ENCODE measurements around the gene TENM3.

The TENM3 gene

DNA sequence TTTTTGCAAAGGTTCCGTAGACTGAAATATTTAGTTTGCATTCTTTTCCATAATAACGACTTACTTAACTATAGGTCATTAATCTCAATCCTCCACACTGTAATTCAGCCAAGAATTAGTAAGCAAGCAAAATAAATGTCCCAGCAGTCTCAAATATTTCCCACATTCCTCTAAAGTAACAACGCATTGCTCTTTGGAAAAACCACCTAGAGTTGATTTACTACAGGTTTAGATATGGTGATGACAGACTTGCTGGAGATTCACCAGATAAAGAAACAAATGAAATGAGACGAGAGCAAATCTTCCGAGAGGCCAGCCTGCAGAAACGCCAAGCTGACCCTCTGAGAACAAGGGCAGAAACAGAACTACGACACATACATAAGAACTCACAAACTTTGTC, 28.9 kb downstream of the TENM3 start:
- Histone ChIP-seq H3K4me3 (ENCODE audit: low read depth, low read length) (no peak overlapping the region), H3K9ac (ENCODE audit: low read depth, low read length) (no peak overlapping the region), H3K4me1 (ENCODE audit: control insufficient read depth, insufficient read depth, low read length) (peaks cover 32% of the 10 kb centered on the region), H3K36me3 (ENCODE audit: control insufficient read depth, insufficient read depth, low read length) (no peaks in the 10 kb centered on the region), H3K9me3 (ENCODE audit: control insufficient read depth, insufficient read depth, low read length) (peaks cover 3% of the 10 kb centered on the region), H3K27ac (ENCODE audit: low read depth, low read length) (no peak overlapping the region), H3K27me3 (ENCODE audit: control insufficient read depth, insufficient read depth, low read length) (no peaks in the 10 kb centered on the region)

DNA sequence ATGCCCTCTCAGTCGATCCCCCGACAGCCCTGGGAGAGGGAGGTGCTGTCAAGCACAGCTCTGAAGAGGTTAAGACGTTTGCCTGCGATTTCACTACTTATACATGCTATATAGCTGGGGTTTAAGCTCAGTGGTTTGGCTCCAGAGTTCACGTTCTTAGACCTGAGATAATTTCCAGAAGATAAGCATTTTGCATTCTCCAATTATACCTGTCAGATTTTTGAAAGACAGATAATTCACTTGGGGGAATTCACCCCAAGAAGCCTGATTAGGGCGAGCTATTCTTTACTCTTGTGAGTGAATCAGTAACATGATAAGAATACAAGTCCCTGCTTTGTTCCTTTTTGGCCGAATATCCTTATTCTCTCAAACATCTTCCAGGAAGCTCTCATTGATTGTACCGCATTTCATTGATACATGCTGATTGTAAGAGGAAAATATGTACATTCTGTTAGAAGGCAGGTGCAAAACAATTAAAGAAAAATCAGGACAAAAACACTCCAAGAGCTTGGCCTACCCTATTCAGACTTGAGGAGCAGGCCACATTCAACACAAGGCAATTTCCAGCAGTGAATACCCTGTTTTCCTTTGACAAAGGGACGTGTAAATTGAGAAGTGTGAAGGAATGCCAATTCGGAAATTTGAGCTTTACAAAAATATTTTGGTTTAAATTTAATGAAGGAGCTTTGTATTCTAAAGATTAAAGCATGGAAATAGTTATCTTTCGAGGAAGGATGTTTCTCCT, 30.2 kb downstream of the TENM3 start:
- no peak overlapping the region for H3K9ac ChIP-seq (ENCODE audit: low read depth, low read length)

DNA sequence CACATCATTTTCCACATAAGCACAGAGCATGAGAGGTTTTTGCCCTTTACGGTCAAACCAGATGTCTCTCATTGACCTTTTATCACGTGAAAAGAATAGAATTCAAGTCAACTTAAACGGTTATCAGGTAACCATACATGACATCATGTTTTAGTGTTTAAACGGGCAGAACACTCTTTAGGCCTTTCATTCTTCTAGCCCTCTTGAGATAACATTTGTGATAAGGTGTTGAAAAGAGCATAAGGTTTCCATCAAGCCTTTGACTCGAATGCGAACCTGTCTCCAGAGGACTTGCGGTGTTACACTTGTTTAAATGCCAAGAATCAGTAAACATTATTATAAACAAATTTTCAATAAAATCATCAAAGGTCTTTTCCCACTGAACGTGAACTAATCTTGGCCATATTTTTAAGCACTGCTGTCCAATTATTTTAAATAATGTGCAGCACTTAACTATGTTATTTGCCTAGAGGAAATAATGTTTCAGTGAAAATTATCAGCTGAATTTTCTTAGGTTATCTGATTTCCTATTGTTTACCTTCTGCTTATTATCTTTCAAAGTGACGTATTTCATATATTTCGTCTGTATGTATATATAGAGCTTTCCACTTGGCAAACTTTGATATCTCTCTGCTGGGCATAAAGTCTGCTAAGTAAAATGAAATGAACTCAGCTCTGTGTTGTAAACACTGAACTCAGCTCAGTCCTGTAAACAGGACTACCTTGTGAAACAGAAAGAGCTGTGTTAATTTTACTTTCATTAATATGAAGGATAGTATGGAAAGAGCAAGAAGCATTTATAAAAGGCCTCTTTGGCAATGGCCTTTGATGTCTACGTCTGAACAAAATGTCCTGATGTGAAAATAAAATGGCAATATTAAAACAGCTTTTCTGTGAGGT, 33.3 kb downstream of the TENM3 start:
- Histone ChIP-seq H3K4me3 (ENCODE audit: low read depth, low read length) (no peak overlapping the region), H3K27ac (ENCODE audit: low read depth, low read length) (peak overlapping the region; percentile 66), H3K27me3 (ENCODE audit: control insufficient read depth, insufficient read depth, low read length) (no peaks in the 10 kb centered on the region), H3K9ac (ENCODE audit: low read depth, low read length) (no peak overlapping the region), H3K9me3 (ENCODE audit: control insufficient read depth, insufficient read depth, low read length) (no peaks in the 10 kb centered on the region), H3K4me1 (ENCODE audit: control insufficient read depth, insufficient read depth, low read length) (peaks cover 22% of the 10 kb centered on the region), H3K36me3 (ENCODE audit: control insufficient read depth, insufficient read depth, low read length) (no peaks in the 10 kb centered on the region)

More for the DNA sequence above, 30.2 kb downstream of the TENM3 start:
- H3K27me3 ChIP-seq (ENCODE audit: control insufficient read depth, insufficient read depth, low read length), result no peaks in the 10 kb centered on the region
- H3K36me3 ChIP-seq (ENCODE audit: control insufficient read depth, insufficient read depth, low read length), result no peaks in the 10 kb centered on the region
- peaks cover 32% of the 10 kb centered on the region for H3K4me1 ChIP-seq (ENCODE audit: control insufficient read depth, insufficient read depth, low read length)
- no peaks in the 10 kb centered on the region for H3K9me3 ChIP-seq (ENCODE audit: control insufficient read depth, insufficient read depth, low read length)
- H3K4me3 ChIP-seq (ENCODE audit: low read depth, low read length), result no peak overlapping the region
- peak overlapping the region; percentile 63 for H3K27ac ChIP-seq (ENCODE audit: low read depth, low read length)

DNA sequence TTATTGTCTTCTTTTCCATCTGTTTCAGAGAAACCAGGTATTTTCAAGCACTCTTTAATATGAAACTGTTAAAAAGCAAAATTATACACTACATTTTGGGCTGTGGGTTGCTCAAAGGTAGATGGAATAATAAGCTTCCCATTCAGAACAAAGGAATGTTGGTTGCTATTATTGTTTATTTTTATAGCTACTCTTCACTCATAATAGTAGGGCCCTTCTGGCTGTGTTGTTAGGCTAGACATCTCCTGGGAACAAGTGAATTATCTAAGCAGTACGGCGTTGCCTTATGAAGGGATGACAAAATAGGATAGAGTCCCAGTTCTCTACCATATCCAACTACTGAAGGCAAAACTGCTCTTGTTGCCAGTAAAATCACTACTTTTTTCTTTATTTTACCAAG, 34.2 kb downstream of the TENM3 start:
- Histone ChIP-seq H3K36me3 (ENCODE audit: control insufficient read depth, insufficient read depth, low read length) (no peaks in the 10 kb centered on the region), H3K9me3 (ENCODE audit: control insufficient read depth, insufficient read depth, low read length) (no peaks in the 10 kb centered on the region), H3K4me1 (ENCODE audit: control insufficient read depth, insufficient read depth, low read length) (peaks cover 21% of the 10 kb centered on the region)

DNA sequence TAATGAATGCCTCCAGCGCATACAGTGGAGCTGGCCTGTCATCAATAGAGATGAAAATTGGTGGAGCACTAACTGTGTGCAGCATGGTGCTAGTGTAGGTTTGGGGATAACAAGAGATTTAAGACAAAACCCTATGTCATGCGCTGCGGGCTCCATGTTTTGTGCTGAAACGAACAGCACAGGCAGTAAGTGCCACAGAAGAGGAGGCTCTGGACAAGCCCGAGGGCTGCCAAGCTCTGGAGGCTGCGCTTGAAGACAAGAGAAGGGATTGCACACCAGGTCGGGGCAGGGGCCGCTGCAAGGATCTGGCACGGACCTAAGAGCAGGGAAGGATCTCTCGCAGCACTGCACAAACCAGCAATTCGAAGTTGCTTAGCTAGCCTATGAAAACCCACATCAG, 35.5 kb downstream of the TENM3 start:
- Histone ChIP-seq H3K4me3 (ENCODE audit: low read depth, low read length) (no peak overlapping the region), H3K27ac (ENCODE audit: low read depth, low read length) (no peak overlapping the region), H3K9ac (ENCODE audit: low read depth, low read length) (no peak overlapping the region), H3K36me3 (ENCODE audit: control insufficient read depth, insufficient read depth, low read length) (no peaks in the 10 kb centered on the region), H3K4me1 (ENCODE audit: control insufficient read depth, insufficient read depth, low read length) (peaks cover 7% of the 10 kb centered on the region), H3K9me3 (ENCODE audit: control insufficient read depth, insufficient read depth, low read length) (no peaks in the 10 kb centered on the region), H3K27me3 (ENCODE audit: control insufficient read depth, insufficient read depth, low read length) (no peaks in the 10 kb centered on the region)

More for the DNA sequence above, 34.2 kb downstream of the TENM3 start:
- no peaks in the 10 kb centered on the region for H3K27me3 ChIP-seq (ENCODE audit: control insufficient read depth, insufficient read depth, low read length)
- no peak overlapping the region for H3K27ac ChIP-seq (ENCODE audit: low read depth, low read length)
- H3K9ac ChIP-seq (ENCODE audit: low read depth, low read length), result no peak overlapping the region
- H3K4me3 ChIP-seq (ENCODE audit: low read depth, low read length), result no peak overlapping the region

DNA sequence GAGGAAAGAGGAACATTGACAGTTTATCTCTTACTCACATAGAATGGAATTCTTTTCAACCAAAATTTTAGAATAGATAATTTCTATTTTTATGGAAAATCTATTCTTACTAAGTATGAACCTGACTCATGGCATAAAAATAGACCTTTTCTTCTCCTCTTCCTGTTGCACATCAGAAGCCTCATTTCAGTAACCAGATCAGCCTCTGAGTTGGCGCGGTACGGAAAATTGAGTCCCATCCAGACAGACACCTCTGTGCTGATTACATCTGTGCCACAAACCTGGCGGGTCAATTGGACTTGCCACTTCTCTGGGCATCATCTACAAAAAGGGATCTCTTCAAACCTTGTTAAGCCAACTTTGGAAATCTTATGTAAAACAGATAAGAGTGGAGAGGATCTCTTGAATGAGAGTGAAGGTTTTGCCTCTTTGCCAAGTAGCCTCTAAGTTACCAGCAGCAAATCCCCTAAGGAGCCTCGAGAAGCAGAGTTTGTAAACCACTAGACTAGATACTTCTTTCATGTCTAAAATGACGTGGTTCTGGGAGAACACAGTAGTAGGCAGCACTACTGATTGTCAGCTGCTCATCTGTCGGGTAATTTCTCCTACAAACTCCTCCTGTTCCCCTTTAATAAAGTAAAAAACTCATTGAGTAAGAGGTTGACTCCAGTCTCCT, 37.4 kb downstream of the TENM3 start:
- Histone ChIP-seq H3K9ac (ENCODE audit: low read depth, low read length) (no peak overlapping the region), H3K9me3 (ENCODE audit: control insufficient read depth, insufficient read depth, low read length) (no peaks in the 10 kb centered on the region), H3K27me3 (ENCODE audit: control insufficient read depth, insufficient read depth, low read length) (no peaks in the 10 kb centered on the region), H3K27ac (ENCODE audit: low read depth, low read length) (no peak overlapping the region), H3K4me1 (ENCODE audit: control insufficient read depth, insufficient read depth, low read length) (no peaks in the 10 kb centered on the region), H3K4me3 (ENCODE audit: low read depth, low read length) (no peak overlapping the region), H3K36me3 (ENCODE audit: control insufficient read depth, insufficient read depth, low read length) (no peaks in the 10 kb centered on the region)

DNA sequence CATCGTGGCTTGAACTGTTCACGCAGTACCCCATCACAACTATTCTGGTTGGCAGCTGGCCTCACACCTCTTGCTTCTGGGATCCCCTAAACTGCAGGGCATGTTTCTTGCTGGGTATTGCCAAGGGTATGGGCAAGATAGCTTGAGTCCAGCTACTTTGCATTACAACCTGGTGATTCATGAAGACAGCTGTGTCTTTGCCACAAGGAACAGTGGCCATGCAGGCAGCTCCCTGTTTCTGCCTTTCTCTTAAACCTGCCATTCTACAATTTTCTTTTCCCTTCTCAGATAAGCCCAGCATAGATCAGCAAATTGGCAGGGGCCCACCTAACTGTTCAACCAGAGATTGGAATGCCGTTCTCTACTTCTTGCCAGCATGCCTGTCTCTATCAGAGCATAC, 42.8 kb downstream of the TENM3 start:
- no peak overlapping the region for H3K4me3 ChIP-seq (ENCODE audit: low read depth, low read length)
- no peaks in the 10 kb centered on the region for H3K36me3 ChIP-seq (ENCODE audit: control insufficient read depth, insufficient read depth, low read length)
- no peak overlapping the region for H3K27ac ChIP-seq (ENCODE audit: low read depth, low read length)
- no peaks in the 10 kb centered on the region for H3K9me3 ChIP-seq (ENCODE audit: control insufficient read depth, insufficient read depth, low read length)
- no peaks in the 10 kb centered on the region for H3K27me3 ChIP-seq (ENCODE audit: control insufficient read depth, insufficient read depth, low read length)
- no peak overlapping the region for H3K9ac ChIP-seq (ENCODE audit: low read depth, low read length)
- no peaks in the 10 kb centered on the region for H3K4me1 ChIP-seq (ENCODE audit: control insufficient read depth, insufficient read depth, low read length)

DNA sequence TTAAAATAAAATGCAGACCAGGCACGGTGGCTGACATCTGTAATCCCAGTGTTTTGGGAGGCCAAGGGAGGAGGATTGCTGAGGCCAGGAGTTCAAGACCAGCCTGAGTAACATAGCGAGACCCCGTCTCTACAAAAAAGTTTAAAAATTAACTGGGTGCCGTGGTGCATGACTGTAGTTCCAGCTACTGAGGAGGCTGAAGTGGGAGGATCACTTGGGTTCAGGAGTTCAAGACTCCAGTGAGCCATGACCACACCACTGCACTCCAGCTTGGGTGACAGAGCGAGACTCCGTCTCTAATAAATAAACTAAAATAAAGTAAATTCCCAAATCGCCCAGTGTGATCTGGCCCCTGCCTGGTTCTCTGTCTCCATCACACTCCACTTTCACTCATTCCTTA, 43.7 kb downstream of the TENM3 start:
- H3K36me3 ChIP-seq (ENCODE audit: control insufficient read depth, insufficient read depth, low read length), result no peaks in the 10 kb centered on the region
- no peak overlapping the region for H3K27ac ChIP-seq (ENCODE audit: low read depth, low read length)
- H3K9me3 ChIP-seq (ENCODE audit: control insufficient read depth, insufficient read depth, low read length), result no peaks in the 10 kb centered on the region
- no peak overlapping the region for H3K4me3 ChIP-seq (ENCODE audit: low read depth, low read length)
- H3K9ac ChIP-seq (ENCODE audit: low read depth, low read length), result no peak overlapping the region
- no peaks in the 10 kb centered on the region for H3K4me1 ChIP-seq (ENCODE audit: control insufficient read depth, insufficient read depth, low read length)
- no peaks in the 10 kb centered on the region for H3K27me3 ChIP-seq (ENCODE audit: control insufficient read depth, insufficient read depth, low read length)

DNA sequence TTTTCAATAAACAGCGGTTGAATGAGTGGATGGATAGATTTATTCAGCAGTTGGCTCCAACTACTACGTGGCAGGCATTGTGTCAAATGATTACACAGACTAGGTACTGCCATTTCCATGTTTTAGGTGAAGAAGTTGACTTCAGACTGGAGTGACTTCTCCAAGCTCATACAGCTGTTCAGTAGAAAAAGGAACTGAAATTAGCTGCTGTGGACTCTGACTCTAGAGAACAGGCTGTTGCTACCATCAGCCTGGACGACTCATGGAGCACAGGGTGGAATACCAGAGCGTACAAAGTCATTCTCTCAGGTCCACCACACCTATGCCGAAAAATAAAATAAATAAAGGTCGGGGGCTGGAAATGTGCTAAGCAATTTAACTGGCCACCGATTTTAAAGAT, 45.3 kb downstream of the TENM3 start:
- Histone ChIP-seq H3K36me3 (ENCODE audit: control insufficient read depth, insufficient read depth, low read length) (no peaks in the 10 kb centered on the region), H3K9ac (ENCODE audit: low read depth, low read length) (no peak overlapping the region), H3K27me3 (ENCODE audit: control insufficient read depth, insufficient read depth, low read length) (no peaks in the 10 kb centered on the region), H3K4me3 (ENCODE audit: low read depth, low read length) (no peak overlapping the region), H3K4me1 (ENCODE audit: control insufficient read depth, insufficient read depth, low read length) (peaks cover 5% of the 10 kb centered on the region), H3K27ac (ENCODE audit: low read depth, low read length) (no peak overlapping the region), H3K9me3 (ENCODE audit: control insufficient read depth, insufficient read depth, low read length) (no peaks in the 10 kb centered on the region)

DNA sequence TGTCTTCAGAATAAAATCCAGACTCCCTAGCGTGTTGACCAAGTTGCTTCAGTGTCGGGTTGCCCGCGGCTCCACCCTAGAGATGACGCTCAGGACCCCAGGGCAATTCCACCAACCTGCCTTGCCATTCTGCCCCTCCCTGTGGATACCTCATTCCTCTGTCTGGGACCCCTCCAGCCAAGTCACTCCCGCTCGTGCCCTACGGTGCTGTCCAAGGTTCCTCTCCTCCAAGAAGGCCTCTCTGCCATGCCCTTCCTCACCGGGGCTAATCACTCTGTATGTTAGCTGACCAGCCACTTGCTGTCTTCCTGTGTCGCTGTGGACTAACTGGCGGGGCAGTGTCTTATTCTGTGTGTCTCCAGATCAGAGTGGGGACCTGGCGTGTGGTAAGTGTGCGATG, 46.6 kb downstream of the TENM3 start:
- Histone ChIP-seq H3K36me3 (ENCODE audit: control insufficient read depth, insufficient read depth, low read length) (no peaks in the 10 kb centered on the region), H3K27ac (ENCODE audit: low read depth, low read length) (no peak overlapping the region), H3K9ac (ENCODE audit: low read depth, low read length) (no peak overlapping the region), H3K4me3 (ENCODE audit: low read depth, low read length) (no peak overlapping the region), H3K27me3 (ENCODE audit: control insufficient read depth, insufficient read depth, low read length) (no peaks in the 10 kb centered on the region), H3K9me3 (ENCODE audit: control insufficient read depth, insufficient read depth, low read length) (no peaks in the 10 kb centered on the region), H3K4me1 (ENCODE audit: control insufficient read depth, insufficient read depth, low read length) (peaks cover 13% of the 10 kb centered on the region)

DNA sequence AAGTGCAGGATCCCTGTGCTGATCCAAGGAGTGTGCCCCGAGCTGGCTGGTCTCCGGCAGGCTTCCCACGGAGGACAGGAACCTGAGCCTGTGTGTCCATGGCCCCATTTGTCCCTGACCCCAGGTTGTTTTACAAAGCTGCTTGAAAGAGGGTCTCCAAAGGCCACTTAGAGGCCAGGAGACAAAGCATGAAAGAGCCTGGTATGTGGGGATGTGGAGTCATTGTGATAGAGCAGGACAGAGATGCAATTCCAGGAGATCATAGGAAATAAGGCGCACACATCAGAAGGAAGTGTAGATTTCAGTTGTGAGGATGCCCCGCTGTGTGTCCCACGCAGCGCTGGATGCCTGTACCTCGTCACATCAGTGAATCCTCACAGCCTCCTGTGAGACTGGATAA, 48.0 kb downstream of the TENM3 start:
- Histone ChIP-seq H3K27ac (ENCODE audit: low read depth, low read length) (no peak overlapping the region), H3K4me3 (ENCODE audit: low read depth, low read length) (no peak overlapping the region), H3K9ac (ENCODE audit: low read depth, low read length) (no peak overlapping the region), H3K4me1 (ENCODE audit: control insufficient read depth, insufficient read depth, low read length) (peaks cover 13% of the 10 kb centered on the region), H3K27me3 (ENCODE audit: control insufficient read depth, insufficient read depth, low read length) (no peaks in the 10 kb centered on the region), H3K9me3 (ENCODE audit: control insufficient read depth, insufficient read depth, low read length) (no peaks in the 10 kb centered on the region), H3K36me3 (ENCODE audit: control insufficient read depth, insufficient read depth, low read length) (no peaks in the 10 kb centered on the region)
